HG03378 (cell line): ENCODE data around the gene ZFYVE26.
"Not testable (repeated sequence)": the region's sequence is repeated elsewhere in the genome, so short reads cannot be mapped to it uniquely, and the experiment has no call there.

Experiments used
- ATAC-seq: cut with Tn5 transposase; IDR thresholded peaks from one replicate; pipeline ENCODE4 v1.9.1; 2021; ENCODE audit warnings: mild to moderate bottlenecking, moderate library complexity; ENCODE audit not compliant: unreplicated experiment

The ZFYVE26 gene

GRCh38 chr14:67816326-67817002 lies at the start of gene ZFYVE26:
TSS of gene ZFYVE26 (minus strand) at chr14:67816590. CDS start at chr14:67815963, 627 bp downstream.
- ATAC-seq, result peak; percentile 80

DNA sequence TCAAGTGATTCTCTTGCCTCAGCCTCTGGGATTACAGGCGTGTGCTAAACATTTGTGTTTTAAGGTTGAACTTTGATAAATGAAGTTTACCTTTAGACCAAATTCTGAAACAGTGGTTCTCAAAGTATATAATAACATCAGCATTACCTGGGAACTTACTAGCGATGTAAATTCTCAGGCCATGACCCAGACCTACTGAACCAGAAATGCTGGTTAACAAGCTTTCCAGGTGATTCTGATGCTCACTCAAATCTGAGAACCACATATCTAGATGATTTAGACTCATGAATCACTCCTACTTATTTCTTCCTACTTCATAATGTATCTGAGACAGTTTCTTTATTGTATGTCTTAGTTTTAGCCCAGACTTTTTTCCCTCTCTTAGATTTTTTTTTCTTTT lies 46.8 kb upstream of the ZFYVE26 start:
- ATAC-seq, result no peak

GRCh38 chr14:67859169-67859749 lies 42.9 kb upstream of the ZFYVE26 start:
- no peak for ATAC-seq

DNA sequence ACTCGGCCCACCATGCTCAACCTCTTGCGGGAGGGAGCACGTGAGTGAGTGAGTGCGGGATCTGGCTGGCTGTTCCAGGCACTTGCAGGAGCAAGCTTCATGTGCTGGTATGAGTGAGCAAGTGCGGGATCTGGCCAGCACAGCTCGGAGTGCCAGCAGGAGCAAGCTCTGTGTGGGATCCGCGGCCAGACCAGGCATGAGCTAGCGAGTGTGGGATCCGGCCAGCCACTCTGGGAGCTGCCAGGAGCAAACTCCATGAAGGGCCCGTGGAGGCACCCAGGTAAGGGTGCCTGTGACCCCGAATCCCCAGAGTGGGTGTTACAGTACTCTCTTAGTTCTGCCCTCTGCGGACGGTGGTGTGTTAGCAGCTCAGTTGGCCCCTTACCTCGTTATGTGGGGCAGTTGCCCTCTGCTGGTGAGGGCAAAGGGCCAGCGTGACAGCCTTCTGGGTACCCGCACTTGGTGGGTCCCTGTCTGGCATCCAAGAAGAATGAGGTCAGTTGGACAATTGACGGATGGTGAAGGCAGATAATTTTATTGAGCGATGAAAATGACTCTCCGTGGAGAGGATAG lies 41.5 kb upstream of the ZFYVE26 start:
- no peak for ATAC-seq

DNA sequence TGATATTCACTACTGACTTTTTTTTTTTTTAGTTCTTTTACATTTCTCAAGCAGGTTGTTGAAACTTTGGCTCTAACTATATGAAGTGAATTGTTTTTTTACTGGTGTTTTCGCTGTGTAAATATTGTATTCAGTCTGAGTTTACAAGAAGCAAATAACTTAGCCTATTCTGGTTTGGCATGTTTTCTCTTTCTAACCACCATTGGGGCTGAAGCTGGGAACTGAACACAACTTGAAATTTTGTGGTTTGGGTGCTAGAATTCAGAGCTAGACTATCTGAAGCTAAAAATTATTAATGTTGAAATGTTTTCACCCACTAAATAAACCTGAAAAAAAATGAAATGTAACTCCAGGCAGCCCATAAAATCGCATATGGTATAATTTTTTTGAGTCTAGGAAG lies 40.4 kb upstream of the ZFYVE26 start:
- no peak for ATAC-seq

DNA sequence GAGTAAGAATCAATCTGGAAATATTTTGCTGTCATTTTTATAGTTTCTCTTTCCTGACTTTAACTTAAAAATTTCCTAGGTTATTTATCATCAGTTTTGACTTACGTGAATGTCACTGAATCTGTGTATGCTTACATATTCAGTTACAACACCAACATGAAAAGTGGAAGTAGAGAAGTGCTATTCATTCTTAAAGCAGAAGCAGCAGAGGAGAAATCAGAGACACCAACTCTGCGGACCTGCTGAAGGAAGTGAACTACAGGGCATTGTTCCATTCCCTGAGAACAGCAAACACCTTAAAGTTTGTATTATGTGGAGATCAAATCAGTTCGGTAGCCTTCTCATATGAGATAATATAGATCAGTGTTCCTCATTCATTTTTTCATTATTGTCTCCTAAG lies 37.3 kb upstream of the ZFYVE26 start:
- ATAC-seq, result no peak

GRCh38 chr14:67852926-67853604 lies 36.7 kb upstream of the ZFYVE26 start:
- ATAC-seq, result no peak

DNA sequence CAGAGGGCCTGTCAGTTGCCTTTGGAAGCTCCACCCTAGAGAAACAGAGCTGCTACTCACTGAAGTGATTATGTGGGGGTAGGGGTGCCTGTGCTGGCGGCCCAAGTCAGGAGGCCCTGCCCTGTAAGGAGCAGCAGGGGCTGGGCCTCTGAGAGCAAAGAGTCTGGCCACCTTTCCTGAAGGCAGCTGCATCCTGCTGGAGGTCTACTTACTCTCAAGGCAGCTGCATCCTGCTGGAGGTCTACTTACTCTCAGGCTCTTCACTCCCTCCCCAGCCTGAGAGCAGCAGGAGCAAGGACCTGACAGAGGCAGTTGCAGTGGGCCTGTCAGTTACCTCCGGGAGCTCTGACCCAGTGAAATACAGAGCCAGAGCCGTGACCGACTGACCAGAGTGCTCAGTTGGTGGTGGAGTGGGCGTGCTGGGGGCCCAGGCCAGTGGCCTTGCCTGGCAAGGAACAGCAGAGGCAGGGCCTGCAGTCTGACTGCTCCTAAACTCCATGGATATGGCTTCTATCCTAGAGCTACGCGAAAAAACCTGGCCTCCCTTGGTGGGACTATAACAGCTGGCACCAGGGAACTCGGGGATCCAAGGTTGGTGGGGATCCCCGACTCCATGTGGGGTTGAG lies 35.5 kb upstream of the ZFYVE26 start:
- no peak for ATAC-seq

- ATAC-seq, result no peak
Observed at GRCh38 chr14:67850066-67850830, 33.9 kb upstream of the ZFYVE26 start.

- no peak for ATAC-seq
Observed at GRCh38 chr14:67846029-67846610, 29.7 kb upstream of the ZFYVE26 start.

GRCh38 chr14:67837011-67837624 lies 20.7 kb upstream of the ZFYVE26 start:
- no peak for ATAC-seq

GRCh38 chr14:67835596-67835995 lies 19.2 kb upstream of the ZFYVE26 start:
- ATAC-seq, result no peak

GRCh38 chr14:67833403-67833802 lies 17.0 kb upstream of the ZFYVE26 start:
- no peak for ATAC-seq

GRCh38 chr14:67831113-67831512 lies 14.7 kb upstream of the ZFYVE26 start:
- ATAC-seq, result no peak

DNA sequence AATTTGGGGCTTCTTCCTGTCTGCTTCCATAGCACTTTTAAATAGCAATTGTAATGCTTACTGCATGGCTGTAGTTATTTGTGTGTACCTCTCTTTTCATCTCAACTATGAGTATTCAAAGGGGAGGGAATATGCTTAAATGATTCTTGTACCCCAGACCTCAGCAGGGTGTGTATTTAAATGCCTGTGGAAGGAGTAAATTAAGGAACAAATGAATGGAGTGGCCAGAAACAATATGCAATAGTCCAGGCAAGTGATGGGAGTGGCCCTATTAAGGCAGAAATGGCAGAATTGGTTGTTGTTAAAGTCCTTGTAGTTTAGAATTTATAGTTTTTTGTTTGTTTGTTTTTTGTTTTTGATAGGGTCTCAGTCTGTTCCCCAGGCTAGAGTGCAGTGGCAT lies 4.7 kb upstream of the ZFYVE26 start:
- ATAC-seq, result no peak

GRCh38 chr14:67820428-67820971 lies 4.1 kb upstream of the ZFYVE26 start:
- no peak for ATAC-seq

DNA sequence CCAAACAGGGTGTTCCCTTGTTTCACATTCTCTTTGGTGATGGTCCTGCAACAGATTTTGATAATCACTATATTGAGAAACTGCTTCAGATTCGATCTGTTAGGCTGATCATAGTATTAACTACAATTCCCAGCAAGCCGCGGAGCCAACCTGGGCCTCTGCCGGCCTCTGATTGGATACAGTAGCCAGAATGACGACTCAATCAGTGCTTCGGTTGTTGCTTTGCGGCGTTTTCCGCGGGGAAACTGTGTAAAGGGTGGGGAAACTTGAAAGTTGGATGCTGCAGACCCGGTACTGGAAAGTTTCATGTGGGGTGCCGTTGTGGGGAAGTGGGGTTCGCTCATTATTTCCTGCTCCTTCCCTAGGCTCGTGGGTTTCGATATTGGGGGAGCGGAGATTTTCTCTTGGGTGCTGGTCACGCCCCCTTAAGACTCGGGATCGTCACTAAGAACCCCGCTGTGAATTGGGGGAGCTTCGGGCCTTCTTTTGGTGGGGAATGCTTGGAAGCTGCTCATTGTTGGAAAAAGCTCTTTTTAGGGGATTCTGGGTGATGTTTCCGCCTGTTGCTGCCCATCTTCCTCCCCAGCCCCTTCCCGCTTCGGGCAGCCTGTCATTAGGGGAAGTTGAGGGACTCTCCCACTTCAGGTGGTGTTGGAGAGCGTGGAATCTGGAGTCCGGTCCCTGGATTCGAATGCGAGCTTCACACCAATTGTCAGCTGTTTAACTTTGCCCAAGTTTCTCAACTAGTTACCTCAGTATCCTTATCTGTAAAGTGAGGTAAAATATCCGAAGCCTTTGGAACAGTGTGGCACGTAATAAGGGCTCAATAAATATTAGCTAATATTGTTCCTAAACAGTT lies 3.4 kb upstream of the ZFYVE26 start, which contains the start of gene RAD51B:
RAD51B (plus strand) TSS at position 217 of the 859 bp plus-strand sequence.
- ATAC-seq, result peak; percentile 53

DNA sequence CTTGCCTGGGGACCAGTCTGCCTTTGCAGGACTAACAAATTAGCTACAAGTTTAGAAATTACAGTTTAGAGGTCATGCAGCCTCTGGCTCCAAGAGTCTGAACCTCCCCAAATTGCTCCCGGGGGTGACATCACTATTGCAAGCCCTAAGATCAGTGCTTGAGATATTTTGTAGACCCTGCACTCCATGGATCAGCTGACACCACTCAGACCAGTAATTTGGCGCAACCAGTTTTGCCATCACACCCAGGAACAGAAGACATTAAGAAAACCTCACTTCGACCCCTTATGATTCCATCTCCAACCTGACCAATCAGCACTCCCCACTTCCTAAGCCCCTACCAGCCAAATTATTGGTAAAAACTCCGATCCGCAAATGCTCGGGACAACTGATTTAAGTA lies 2.1 kb upstream of the ZFYVE26 start:
- not testable (repeated sequence) for ATAC-seq
